Measurements from ENCODE around the gene XPO5.

XPO5 gene

GRCh38 chr6:43524483-43524961 lies 51.3 kb downstream of the XPO5 start:
- DNase-seq (ENCODE audit: low read depth): no peak
- no peak for TF ChIP-seq CTCF (conservative IDR thresholded peaks at IDR 0.05; ENCODE audit: low read length)
- H3K4me3 ChIP-seq (ENCODE audit: low read length): no peak overlapping the region

DNA sequence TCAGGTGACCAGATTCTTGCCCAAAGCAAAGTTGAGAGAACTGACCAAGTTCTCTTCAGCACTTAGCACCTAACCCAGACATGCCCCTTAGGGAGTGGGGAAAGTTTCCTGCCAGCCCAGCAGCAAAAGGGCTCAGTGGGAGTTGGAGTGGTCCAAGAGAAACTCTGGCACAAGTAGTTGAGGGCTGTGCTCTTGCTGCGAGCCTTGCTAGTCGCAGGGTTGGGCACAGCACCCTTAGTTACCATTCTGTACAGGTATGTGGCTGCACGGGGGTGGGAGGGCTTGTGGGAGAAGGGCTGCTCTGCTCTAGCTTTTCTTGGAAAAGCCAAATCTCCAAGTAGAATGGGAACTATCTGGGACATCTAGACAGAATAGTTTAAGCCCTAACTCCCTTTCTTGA lies 52.6 kb downstream of the XPO5 start:
- no peak for DNase-seq (ENCODE audit: low read depth)
- no peak overlapping the region for H3K4me3 ChIP-seq (ENCODE audit: low read length)
- TF ChIP-seq CTCF (conservative IDR thresholded peaks at IDR 0.05; ENCODE audit: low read length): no peak

- TF ChIP-seq CTCF (conservative IDR thresholded peaks at IDR 0.05; ENCODE audit: low read length): no peak
- no peak overlapping the region for H3K4me3 ChIP-seq (ENCODE audit: low read length)
- DNase-seq (ENCODE audit: low read depth): no peak
Observed at GRCh38 chr6:43522547-43523261, 53.1 kb downstream of the XPO5 start.

- TF ChIP-seq CTCF (conservative IDR thresholded peaks at IDR 0.05; ENCODE audit: low read length): no peak
- DNase-seq (ENCODE audit: low read depth): no peak
- no peak overlapping the region for H3K4me3 ChIP-seq (ENCODE audit: low read length)
Observed at GRCh38 chr6:43521836-43522235, 54.0 kb downstream of the XPO5 start.

- no peak for DNase-seq (ENCODE audit: low read depth)
- TF ChIP-seq CTCF (conservative IDR thresholded peaks at IDR 0.05; ENCODE audit: low read length): no peak
- no peak overlapping the region for H3K4me3 ChIP-seq (ENCODE audit: low read length)
Observed at GRCh38 chr6:43520097-43520496, 55.7 kb downstream of the XPO5 start.

DNA sequence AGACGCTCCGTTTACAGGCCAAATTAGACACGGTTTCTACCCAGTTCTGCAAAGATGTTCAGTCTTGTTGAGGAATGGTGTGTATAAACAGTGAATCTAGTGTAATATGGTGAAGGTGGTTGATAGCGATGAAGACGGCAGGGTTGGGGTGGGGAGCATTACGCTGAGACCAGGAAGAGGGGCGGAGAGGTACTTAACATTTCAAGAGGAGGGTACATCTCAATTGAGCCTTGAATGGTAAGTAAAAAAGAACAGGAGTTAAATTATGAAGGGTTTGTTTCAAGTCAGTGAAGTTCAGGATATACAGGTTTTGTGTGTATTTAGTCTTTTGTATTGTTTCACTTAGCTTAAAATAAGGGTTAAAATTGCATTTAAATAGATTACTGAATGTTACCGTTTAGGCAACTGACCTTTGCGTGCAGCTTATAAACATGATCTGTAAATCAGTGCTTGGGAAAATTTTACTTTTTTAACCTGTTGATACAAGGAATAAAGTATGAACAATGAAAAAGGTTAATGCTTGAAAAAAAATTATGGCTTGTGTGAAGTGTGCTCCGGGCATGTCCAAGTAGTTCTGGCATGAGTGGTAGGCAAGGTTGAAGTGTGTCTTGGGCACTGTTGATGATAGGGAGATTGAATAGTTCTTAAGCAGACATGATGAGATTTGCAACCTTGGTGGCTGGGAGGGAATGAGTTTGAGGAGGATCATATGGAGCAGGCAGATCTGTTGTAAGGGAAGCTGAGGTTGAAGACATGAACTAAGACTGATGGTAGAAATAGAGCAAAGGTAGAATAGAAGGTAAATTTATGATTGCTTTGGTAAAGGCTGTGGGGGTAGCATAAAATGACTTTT lies 58.1 kb downstream of the XPO5 start:
- peak overlapping the region; percentile 99 for H3K4me3 ChIP-seq (ENCODE audit: low read length)

More for the DNA sequence above, 58.1 kb downstream of the XPO5 start:
- DNase-seq (ENCODE audit: low read depth): no peak
- no peak for TF ChIP-seq CTCF (conservative IDR thresholded peaks at IDR 0.05; ENCODE audit: low read length)

Data from AG10803 (cell line).